Dedifferentiated amniotic fluid mesenchymal stem cell (primary cell): Measurements from ENCODE around the gene RHBDL3.
"Not testable (repeated sequence)": the region's sequence is repeated elsewhere in the genome, so short reads cannot be mapped to it uniquely, and the experiment has no call there.

Experiments used
- DNase-seq: peaks from one replicate; pipeline ENCODE4 v3.0.0-alpha.2; 2016; ENCODE audit errors: extremely low spot score

RHBDL3 gene

GRCh38 chr17:32323811-32324491, 58.3 kb downstream of the RHBDL3 start:
- DNase-seq: no peak

- no peak for DNase-seq
Observed at GRCh38 chr17:32327911-32328310, 62.3 kb downstream of the RHBDL3 start.

- no peak for DNase-seq
Observed at GRCh38 chr17:32330147-32330546, 64.5 kb downstream of the RHBDL3 start.

GRCh38 chr17:32331243-32332040, 65.8 kb downstream of the RHBDL3 start:
- no peak for DNase-seq

GRCh38 chr17:32333187-32333586, 67.6 kb downstream of the RHBDL3 start:
- no peak for DNase-seq

GRCh38 chr17:32335046-32335445, 69.4 kb downstream of the RHBDL3 start:
- no peak for DNase-seq

- no peak for DNase-seq
Observed at GRCh38 chr17:32335687-32336086, 70.1 kb downstream of the RHBDL3 start.

GRCh38 chr17:32341141-32341856, 75.7 kb downstream of the RHBDL3 start:
- DNase-seq: no peak

GRCh38 chr17:32341857-32342602, 76.4 kb downstream of the RHBDL3 start, which contains the start of gene C17orf75:
Gene C17orf75 (minus strand): TSS chr17:32342173. CDS start chr17:32342139, 34 bp downstream.
- peak; percentile 26 for DNase-seq

- DNase-seq: no peak
Observed at GRCh38 chr17:32342603-32343325, 77.1 kb downstream of the RHBDL3 start.

- no peak for DNase-seq
Observed at GRCh38 chr17:32345951-32346600, 80.4 kb downstream of the RHBDL3 start.

- DNase-seq: no peak
Observed at GRCh38 chr17:32348483-32348800, 82.8 kb downstream of the RHBDL3 start.

GRCh38 chr17:32349503-32349853, 83.8 kb downstream of the RHBDL3 start:
- DNase-seq: no peak

- DNase-seq: peak; percentile 97
Observed at GRCh38 chr17:32349854-32350665, 84.4 kb downstream of the RHBDL3 start, which contains the start of gene ZNF207. Gene ZNF207 (plus strand): TSS chr17:32350157. CDS start chr17:32350286, 129 bp downstream.

GRCh38 chr17:32350666-32351418, 85.2 kb downstream of the RHBDL3 start:
- peak; percentile 60 for DNase-seq

- not testable (repeated sequence) for DNase-seq
Observed at GRCh38 chr17:32352734-32353133, 87.1 kb downstream of the RHBDL3 start.

GRCh38 chr17:32355649-32356377, 90.2 kb downstream of the RHBDL3 start:
- DNase-seq: no peak

- DNase-seq: no peak
Observed at GRCh38 chr17:32356378-32356743, 90.7 kb downstream of the RHBDL3 start.
